Measurements from ENCODE around the gene ZSCAN21. TPM values are rescaled to one million over a fixed set of nuclear protein-coding genes. Genes with fewer than 3 reads are reported as not detected.

ZSCAN21 gene
- polyA plus RNA-seq, 3 donors: 1.5 to 4.6 (median 4.4) TPM

GRCh38 chr7:100111156-100111555 lies 61.6 kb downstream of the ZSCAN21 start:
- H3K4me1 ChIP-seq (ENCODE audit: control insufficient read depth in 1 of 2, insufficient read depth in 2 of 2, low read length in 2 of 2): no peaks in the 10 kb centered on the region
- H3K36me3 Mint-ChIP-seq: peaks cover 52 to 90% of the 10 kb centered on the region in 2 donors

GRCh38 chr7:100111914-100112313 lies 62.3 kb downstream of the ZSCAN21 start:
- peaks cover 53 to 69% of the 10 kb centered on the region in 2 donors for H3K36me3 ChIP-seq (replicated peaks in 1 of 2; ENCODE audit: control insufficient read depth in 1 of 2, insufficient read depth in 2 of 2, low read length in 2 of 2)
- peaks cover 48 to 82% of the 10 kb centered on the region in 2 donors for H3K36me3 Mint-ChIP-seq
- peaks cover 8% of the 10 kb centered on the region for H3K4me1 Mint-ChIP-seq
- DNase-seq: no peak
- no peak overlapping the region for H3K4me3 Mint-ChIP-seq
- no peaks in the 10 kb centered on the region for H3K9me3 Mint-ChIP-seq
- no peaks in the 10 kb centered on the region for H4K20me1 ChIP-seq (ENCODE audit: insufficient read depth, low read length)
- peak overlapping the region in 2 of 7 donors; percentile 7 to 54 for H3K27ac Mint-ChIP-seq
- no peak overlapping the region for H3K4me3 ChIP-seq (replicated peaks in 1 of 3; ENCODE audit: low read depth in 2 of 3, low read length in 3 of 3)
- H3K79me2 ChIP-seq (ENCODE audit: insufficient read depth, low read length): no peaks in the 10 kb centered on the region
- no peak for TF ChIP-seq CTCF (IDR thresholded peaks at IDR 0.05)
- H3K27me3 ChIP-seq (ENCODE audit: control insufficient read depth in 2 of 2, insufficient read depth in 2 of 2, low read length in 2 of 2): no peaks in the 10 kb centered on the region
- H3K4me2 ChIP-seq (replicated peaks; ENCODE audit: extremely low read depth, low read length, poor library complexity, severe bottlenecking): no peak overlapping the region
- H2AFZ ChIP-seq (ENCODE audit: insufficient read depth, low read depth, low read length, poor library complexity, severe bottlenecking): no peak overlapping the region
- H3K9ac ChIP-seq (ENCODE audit: insufficient read depth, low read length, poor library complexity, severe bottlenecking): no peak overlapping the region
- H3K27me3 Mint-ChIP-seq (ENCODE audit: low read depth in 3 of 3): no peaks in the 10 kb centered on the region
- no peaks in the 10 kb centered on the region for H3K9me3 ChIP-seq (replicated peaks in 1 of 2; ENCODE audit: control insufficient read depth in 1 of 2, insufficient read depth in 1 of 2, low read length in 2 of 2)
- no peak overlapping the region for H3K27ac ChIP-seq (ENCODE audit: low read depth in 1 of 2, low read length in 2 of 2)
- WGBS (ENCODE audit: insufficient coverage): 94% methylated on average over 5 of the region's 13 CpGs
- no peaks in the 10 kb centered on the region for H3K4me1 ChIP-seq (ENCODE audit: control insufficient read depth in 1 of 2, insufficient read depth in 2 of 2, low read length in 2 of 2)
- intact Hi-C loops (cut with micrococcal nuclease): no loop called here

More at GRCh38 chr7:100111156-100111555, 61.6 kb downstream of the ZSCAN21 start:
- H3K4me1 Mint-ChIP-seq: peaks cover 8% of the 10 kb centered on the region
- no peaks in the 10 kb centered on the region for H3K27me3 Mint-ChIP-seq (ENCODE audit: low read depth in 3 of 3)
- Histone ChIP-seq H3K27me3 (ENCODE audit: control insufficient read depth in 2 of 2, insufficient read depth in 2 of 2, low read length in 2 of 2) (no peaks in the 10 kb centered on the region), H3K9ac (ENCODE audit: insufficient read depth, low read length, poor library complexity, severe bottlenecking) (no peak overlapping the region), H3K36me3 (replicated peaks in 1 of 2; ENCODE audit: control insufficient read depth in 1 of 2, insufficient read depth in 2 of 2, low read length in 2 of 2) (peaks cover 58 to 77% of the 10 kb centered on the region in 2 donors), H3K79me2 (ENCODE audit: insufficient read depth, low read length) (no peaks in the 10 kb centered on the region), H3K4me2 (replicated peaks; ENCODE audit: extremely low read depth, low read length, poor library complexity, severe bottlenecking) (no peak overlapping the region), H3K27ac (ENCODE audit: low read depth in 1 of 2, low read length in 2 of 2) (no peak overlapping the region), H3K4me3 (replicated peaks in 1 of 3; ENCODE audit: low read depth in 2 of 3, low read length in 3 of 3) (no peak overlapping the region), H3K9me3 (replicated peaks in 1 of 2; ENCODE audit: control insufficient read depth in 1 of 2, insufficient read depth in 1 of 2, low read length in 2 of 2) (no peaks in the 10 kb centered on the region), H2AFZ (ENCODE audit: insufficient read depth, low read depth, low read length, poor library complexity, severe bottlenecking) (no peak overlapping the region), H4K20me1 (ENCODE audit: insufficient read depth, low read length) (no peaks in the 10 kb centered on the region)
- DNase-seq: no peak
- H3K27ac Mint-ChIP-seq: peak overlapping the region in 1 of 7 donors; percentile 68
- intact Hi-C loops (cut with micrococcal nuclease): no loop called here
- WGBS (ENCODE audit: insufficient coverage): 96% methylated on average over 6 of the region's 7 CpGs
- no peaks in the 10 kb centered on the region for H3K9me3 Mint-ChIP-seq
- no peak overlapping the region for H3K4me3 Mint-ChIP-seq
- TF ChIP-seq CTCF (IDR thresholded peaks at IDR 0.05): no peak

Small RNAs within 50 kb of the gene (small RNA-seq; reads per million reads assigned to genes)
- gene MIR106B (ENCODE audit: insufficient read length, low read depth) (3,149 reads per million, percentile 99 among the genes with 10 or more reads in this experiment), gene MIR25 (ENCODE audit: insufficient read length, low read depth) (2,982 reads per million, percentile 99 among the genes with 10 or more reads in this experiment), gene MIR93 (ENCODE audit: insufficient read length, low read depth) (1,730 reads per million, percentile 99 among the genes with 10 or more reads in this experiment)

Other genes with a start within 250 kb of the ZSCAN21 start
- not detected for gene CYP3A43, start 221.8 kb upstream of the ZSCAN21 start, polyA plus RNA-seq
- not detected for gene OR2AE1, start 172.7 kb upstream of the ZSCAN21 start, polyA plus RNA-seq
- 10 to 100 TPM; 10.8 to 17.9 (median 12.5) TPM for gene TRIM4, start 130.2 kb upstream of the ZSCAN21 start, polyA plus RNA-seq
- not detected for gene GJC3, start 120.2 kb upstream of the ZSCAN21 start, polyA plus RNA-seq
- not detected for gene AZGP1, start 73.7 kb upstream of the ZSCAN21 start, polyA plus RNA-seq
- 10 to 100 TPM; 10.4 to 24.3 (median 10.7) TPM for gene ZKSCAN1, start 34.2 kb upstream of the ZSCAN21 start, polyA plus RNA-seq
- 10 to 100 TPM in 1 of 3 donors, 1 to 10 TPM in 2; 7.1 to 13.4 (median 8.9) TPM for gene ZNF3, start 31.9 kb downstream of the ZSCAN21 start, polyA plus RNA-seq
- 100 to 1,000 TPM in 2 of 3 donors, 10 to 100 TPM in 1; 77.1 to 119 (median 109) TPM for gene COPS6, start 39.2 kb downstream of the ZSCAN21 start, polyA plus RNA-seq
- gene MCM7, start 51.6 kb downstream of the ZSCAN21 start, polyA plus RNA-seq: 10 to 100 TPM in 1 of 3 donors, 1 to 10 TPM in 2; 6.9 to 61.1 (median 8.8) TPM
- 10 to 100 TPM; 10.5 to 13.1 (median 12.6) TPM for gene AP4M1, start 51.9 kb downstream of the ZSCAN21 start, polyA plus RNA-seq
- 10 to 100 TPM in 2 of 3 donors, 1 to 10 TPM in 1; 9.6 to 28.9 (median 11.0) TPM for gene TAF6, start 69.6 kb downstream of the ZSCAN21 start, polyA plus RNA-seq
- gene CNPY4, start 69.9 kb downstream of the ZSCAN21 start, polyA plus RNA-seq: 1 to 10 TPM; 6.2 to 6.8 (median 6.2) TPM
- under 1 TPM; 0.57 to 0.81 (median 0.59) TPM for gene MBLAC1, start 77.2 kb downstream of the ZSCAN21 start, polyA plus RNA-seq
- gene LAMTOR4, start 99.1 kb downstream of the ZSCAN21 start, polyA plus RNA-seq: 100 to 1,000 TPM; 533 to 754 (median 621) TPM
- 10 to 100 TPM in 1 of 3 donors, 1 to 10 TPM in 2; 1.0 to 38.4 (median 1.6) TPM for gene TRAPPC14, start 108.9 kb downstream of the ZSCAN21 start, polyA plus RNA-seq
- under 1 TPM in 1 of 3 donors, not detected in 2; 0.31 TPM for gene GAL3ST4, start 118.8 kb downstream of the ZSCAN21 start, polyA plus RNA-seq
- gene GPC2, start 127.6 kb downstream of the ZSCAN21 start, polyA plus RNA-seq: under 1 TPM in 1 of 3 donors, not detected in 2; 0.91 TPM
- gene STAG3, start 128.1 kb downstream of the ZSCAN21 start, polyA plus RNA-seq: under 1 TPM in 2 of 3 donors, not detected in 1; 0.39 TPM
- gene PVRIG, start 170.2 kb downstream of the ZSCAN21 start, polyA plus RNA-seq: under 1 TPM in 2 of 3 donors, not detected in 1; 0.27 to 0.38 TPM